Left lobe of liver (tissue), 2 donors: ENCODE results near the gene MLST8. TPM values are rescaled to one million over a fixed set of nuclear protein-coding genes. Genes with fewer than 3 reads are reported as not detected.
"Not testable (repeated sequence)": the region's sequence is repeated elsewhere in the genome, so short reads cannot be mapped to it uniquely, and the experiment has no call there.

Experiments used
- ATAC-seq: fragments of 200-7000 bp; cut with Tn5 transposase; one replicate; pipeline ENCODE4 v1.9.1; 2020; ENCODE audit warnings: mild to moderate bottlenecking, moderate library complexity
- DNase-seq: peaks from one replicate; pipeline ENCODE4 v3.0.0-alpha.2; 2020; ENCODE audit warnings: low spot score
- total RNA-seq: library from RNA; stranded (reverse); gene quantifications from one replicate; pipeline ENCODE4 v1.2.1, GENCODE V29; 2021
- donor health status: DM: no; HTN: no; CAD: no; lungs with moderate emphysema.
- donor health status: DM: no; HTN: yes; CAD: no.

The MLST8 gene
- total RNA-seq, 1 donor from 2014 or later, result 16.9 TPM

- no peak for DNase-seq
These were observed 23.8 kb downstream of the MLST8 start for GRCh38 chr16:2229091-2229490.

GRCh38 chr16:2229632-2230250, 24.5 kb downstream of the MLST8 start:
- ATAC-seq (no peak), DNase-seq (no peak)

More at GRCh38 chr16:2229091-2229490, 23.8 kb downstream of the MLST8 start:
- no peak for ATAC-seq

DNA sequence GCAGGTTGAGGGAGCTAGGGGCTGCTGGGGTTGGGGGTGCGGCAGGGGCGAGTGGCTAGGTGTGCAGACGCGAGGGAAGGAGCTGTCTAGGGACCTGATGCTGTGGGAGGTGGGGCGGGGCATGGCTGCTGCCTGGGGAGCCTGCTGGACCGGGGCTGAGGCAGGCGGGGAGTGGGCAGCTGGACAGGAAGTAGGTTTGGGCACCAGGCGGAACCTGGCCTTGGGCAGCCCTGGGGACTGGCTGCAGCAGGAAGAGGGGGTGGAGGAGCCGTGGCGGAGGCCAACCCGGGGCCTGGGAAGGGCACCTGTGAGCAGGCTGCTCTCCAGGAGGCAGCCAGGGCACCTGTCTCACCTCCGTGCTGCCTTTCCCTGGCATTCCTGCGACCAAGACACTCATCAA, 25.1 kb downstream of the MLST8 start:
- DNase-seq, result no peak
- no peak for ATAC-seq

GRCh38 chr16:2231016-2231931, 26.0 kb downstream of the MLST8 start:
- ATAC-seq, result no peak

GRCh38 chr16:2232094-2232990, 27.1 kb downstream of the MLST8 start:
- ATAC-seq (no peak), DNase-seq (no peak)

More at GRCh38 chr16:2231016-2231931, 26.0 kb downstream of the MLST8 start:
- no peak for DNase-seq

- DNase-seq (no peak), ATAC-seq (no peak)
These were observed 28.0 kb downstream of the MLST8 start for GRCh38 chr16:2233046-2233775.

GRCh38 chr16:2233872-2234812, 28.9 kb downstream of the MLST8 start:
- ATAC-seq (no peak), DNase-seq (no peak)

DNA sequence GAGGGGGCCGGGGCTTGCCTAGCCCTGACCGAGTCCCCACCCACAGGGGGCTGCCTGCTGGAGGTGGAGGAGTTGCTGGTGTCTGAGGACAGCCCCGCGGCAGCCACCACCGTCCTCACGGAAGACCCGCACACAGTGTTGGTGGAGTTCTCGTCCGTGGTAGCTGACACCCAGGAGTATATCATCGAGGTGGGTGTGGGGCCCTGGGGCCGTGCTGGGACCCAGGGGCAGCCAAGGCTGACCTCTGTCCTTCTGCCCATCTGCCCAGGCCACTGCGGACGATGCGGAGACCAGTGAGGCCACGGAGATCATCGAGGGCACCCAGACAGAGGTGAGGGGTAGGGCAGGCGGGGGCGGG, 29.5 kb downstream of the MLST8 start:
- DNase-seq, result no peak
- no peak for ATAC-seq

DNA sequence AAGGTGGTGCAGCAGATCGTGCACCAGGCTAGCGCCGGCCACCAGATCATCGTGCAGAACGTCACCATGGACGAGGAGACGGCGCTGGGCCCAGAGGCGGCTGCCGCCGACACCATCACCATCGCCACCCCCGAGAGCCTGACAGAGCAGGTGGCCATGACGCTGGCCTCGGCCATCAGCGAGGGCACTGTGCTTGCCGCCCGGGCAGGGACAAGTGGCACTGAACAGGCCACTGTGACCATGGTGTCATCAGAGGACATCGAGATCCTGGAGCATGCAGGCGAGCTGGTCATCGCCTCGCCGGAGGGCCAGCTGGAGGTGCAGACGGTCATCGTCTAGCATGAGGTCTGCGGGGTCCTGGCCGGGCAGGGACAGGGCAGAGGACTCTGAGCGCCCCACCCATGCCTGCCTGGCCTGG, 30.0 kb downstream of the MLST8 start:
- ATAC-seq (no peak), DNase-seq (no peak)

DNA sequence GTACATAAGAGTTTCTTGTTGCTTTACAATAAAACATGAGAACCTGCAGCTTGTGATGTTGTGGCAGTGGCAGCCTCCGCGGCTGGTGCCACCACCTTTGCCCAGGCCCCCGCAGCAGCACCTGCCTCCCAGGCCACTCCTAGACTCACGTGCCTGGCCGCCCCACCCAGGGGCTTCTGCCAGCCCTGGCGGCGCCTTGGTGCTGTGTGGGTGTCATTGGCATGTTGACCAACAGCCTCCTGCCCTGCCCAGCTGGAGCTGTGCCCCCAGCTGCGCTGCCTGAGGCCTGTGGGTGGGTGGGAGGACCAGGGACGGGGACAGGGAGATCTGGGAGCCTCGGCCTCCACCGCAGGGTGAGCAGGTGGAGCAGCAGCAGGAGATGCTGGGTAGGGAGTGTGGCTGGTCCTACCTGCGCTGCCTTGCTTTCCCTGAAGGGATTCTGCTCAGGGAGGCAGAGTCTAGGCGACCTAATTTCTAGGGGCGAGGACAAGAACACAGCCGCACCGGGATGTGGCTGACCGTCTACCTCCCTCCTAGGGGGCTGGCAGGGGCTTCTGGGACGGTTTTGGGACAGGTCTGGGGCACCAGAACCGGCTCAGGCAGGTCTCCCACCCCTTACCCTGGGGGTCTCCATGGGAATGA, 30.6 kb downstream of the MLST8 start:
- ATAC-seq, result peak; percentile 6
- DNase-seq, result no peak

DNA sequence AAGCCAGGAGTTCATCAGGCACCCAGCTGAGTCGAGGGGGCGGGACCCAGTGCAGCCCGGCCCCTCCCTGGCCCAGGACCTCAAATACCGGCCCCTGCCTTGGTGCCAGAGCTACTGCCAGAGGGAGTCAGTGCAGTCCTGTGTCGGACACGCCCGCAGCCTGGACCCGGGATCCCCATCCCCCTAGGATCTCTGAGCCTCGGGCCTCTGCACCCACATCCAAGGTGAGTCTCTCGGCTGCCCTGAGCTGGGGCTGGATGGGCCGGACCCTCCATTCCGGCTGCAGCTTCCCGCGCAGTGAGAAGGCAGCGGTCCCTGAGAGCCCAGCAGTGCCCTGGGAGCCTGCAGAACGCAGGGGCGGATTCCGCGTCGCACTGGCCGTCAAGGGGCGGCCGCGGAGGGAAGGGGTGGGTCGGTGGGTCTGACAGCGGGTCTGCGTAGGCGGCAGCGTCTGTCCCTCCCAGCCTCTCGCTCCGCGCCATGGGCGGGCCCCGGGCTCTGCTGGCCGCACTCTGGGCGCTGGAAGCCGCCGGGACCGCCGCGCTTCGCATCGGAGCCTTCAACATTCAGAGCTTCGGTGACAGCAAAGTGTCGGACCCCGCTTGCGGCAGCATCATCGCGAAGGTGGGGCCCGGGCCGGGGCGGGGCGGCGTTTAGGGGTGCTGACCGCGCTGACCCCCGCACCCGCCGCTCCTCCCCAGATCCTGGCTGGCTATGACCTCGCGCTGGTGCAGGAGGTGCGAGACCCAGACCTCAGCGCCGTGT, 31.3 kb downstream of the MLST8 start, which contains the start of gene DNASE1L2:
DNASE1L2 (plus strand) TSS at position 108 of the 765 bp plus-strand sequence; CDS start at position 481, 373 bp downstream.
- peak; percentile 59 for ATAC-seq
- DNase-seq, result no peak

- DNase-seq (no peak), ATAC-seq (no peak)
These were observed 31.8 kb downstream of the MLST8 start for GRCh38 chr16:2237102-2237482.

GRCh38 chr16:2237493-2238149, 32.4 kb downstream of the MLST8 start:
- DNase-seq (no peak), ATAC-seq (peak; percentile 24)

GRCh38 chr16:2238150-2238837, 33.0 kb downstream of the MLST8 start:
- DNase-seq (no peak), ATAC-seq (peak; percentile 35)

GRCh38 chr16:2238838-2239675, 33.8 kb downstream of the MLST8 start:
- ATAC-seq (peak; percentile 49), DNase-seq (no peak)

GRCh38 chr16:2240331-2240730, 35.1 kb downstream of the MLST8 start:
- not testable (repeated sequence) for ATAC-seq

More at GRCh38 chr16:2240331-2240730, 35.1 kb downstream of the MLST8 start:
- not testable (repeated sequence) for DNase-seq
